ENCODE data around the gene PEX7.
A peak's percentile ranks its signal among the peaks of the same experiment; 100 is the strongest.
"Not testable (repeated sequence)": the region's sequence is repeated elsewhere in the genome, so short reads cannot be mapped to it uniquely, and the experiment has no call there.

Gene PEX7

DNA sequence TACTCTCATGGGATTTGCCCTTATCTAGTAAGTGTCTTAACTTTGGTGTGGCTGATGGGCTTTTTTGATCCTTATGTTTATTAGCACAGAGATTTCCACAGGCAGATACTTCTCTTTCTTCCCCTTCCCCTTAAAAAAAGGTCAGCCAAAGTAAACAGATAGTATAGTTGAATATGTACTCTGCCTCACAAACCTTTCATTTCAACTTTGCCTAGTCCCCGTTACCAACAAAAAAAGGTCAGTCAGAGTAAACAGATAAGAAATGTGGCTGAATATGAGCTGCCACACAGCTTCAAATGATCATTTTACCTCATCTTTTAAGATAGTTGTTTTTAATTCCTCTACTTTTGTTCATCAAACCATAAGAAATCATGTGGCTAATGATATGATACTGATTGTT is 65.6 kb downstream of the PEX7 start:
- peaks cover 5% of the 10 kb centered on the region for H3K4me1 Mint-ChIP-seq
- no peaks in the 10 kb centered on the region for H3K9me3 Mint-ChIP-seq
- no peak overlapping the region for H3K4me3 Mint-ChIP-seq
- ATAC-seq (ENCODE audit: low read depth) = no peak
- H3K27me3 Mint-ChIP-seq = no peaks in the 10 kb centered on the region
- peaks cover 13% of the 10 kb centered on the region for H3K36me3 Mint-ChIP-seq
- DNase-seq (ENCODE audit: low spot score in 2 of 2) = no peak
- peak overlapping the region; percentile 8 for H3K27ac Mint-ChIP-seq

GRCh38 chr6:136889271-136890193 is 67.1 kb downstream of the PEX7 start:
- peaks cover 5% of the 10 kb centered on the region for H3K4me1 Mint-ChIP-seq
- H3K9me3 Mint-ChIP-seq = no peaks in the 10 kb centered on the region
- no peak for DNase-seq (ENCODE audit: low spot score in 2 of 2)
- H3K27me3 Mint-ChIP-seq = no peaks in the 10 kb centered on the region
- no peak overlapping the region for H3K4me3 Mint-ChIP-seq
- H3K27ac Mint-ChIP-seq = no peak overlapping the region
- peaks cover 12% of the 10 kb centered on the region for H3K36me3 Mint-ChIP-seq
- no peak for ATAC-seq (ENCODE audit: low read depth)

- no peak for ATAC-seq (ENCODE audit: low read depth)
Observed at GRCh38 chr6:136890194-136890839, 67.9 kb downstream of the PEX7 start.

DNA sequence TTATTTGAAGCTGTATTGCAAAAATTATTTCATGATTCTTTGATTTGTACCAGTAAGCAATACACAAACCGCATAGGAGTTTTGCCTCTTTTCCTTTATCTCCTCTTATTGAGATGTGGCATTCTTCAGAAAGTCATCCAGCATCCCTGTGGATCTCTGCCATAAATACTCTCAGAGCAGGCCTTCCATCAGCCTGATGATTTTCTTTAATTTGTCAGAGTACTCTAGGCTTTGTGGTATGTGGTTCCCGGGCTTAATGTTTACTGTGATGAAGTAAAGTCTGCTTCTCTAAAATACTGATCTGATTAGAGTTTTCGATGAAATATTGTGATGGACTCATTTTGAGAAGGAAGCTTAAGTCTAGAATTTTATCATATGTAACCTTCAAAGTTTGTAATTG is 68.6 kb downstream of the PEX7 start:
- peaks cover 4% of the 10 kb centered on the region for H3K4me1 Mint-ChIP-seq
- H3K27me3 Mint-ChIP-seq = no peaks in the 10 kb centered on the region
- no peaks in the 10 kb centered on the region for H3K9me3 Mint-ChIP-seq
- peaks cover 9% of the 10 kb centered on the region for H3K36me3 Mint-ChIP-seq
- no peak overlapping the region for H3K4me3 Mint-ChIP-seq
- DNase-seq (ENCODE audit: low spot score in 2 of 2) = no peak
- ATAC-seq (ENCODE audit: low read depth) = no peak
- no peak overlapping the region for H3K27ac Mint-ChIP-seq

More at GRCh38 chr6:136890194-136890839, 67.9 kb downstream of the PEX7 start:
- DNase-seq (ENCODE audit: low spot score in 2 of 2) = no peak
- Mint-ChIP-seq H3K9me3 (no peaks in the 10 kb centered on the region), H3K4me3 (no peak overlapping the region), H3K27me3 (no peaks in the 10 kb centered on the region), H3K27ac (no peak overlapping the region), H3K36me3 (peaks cover 12% of the 10 kb centered on the region), H3K4me1 (peaks cover 5% of the 10 kb centered on the region)

DNA sequence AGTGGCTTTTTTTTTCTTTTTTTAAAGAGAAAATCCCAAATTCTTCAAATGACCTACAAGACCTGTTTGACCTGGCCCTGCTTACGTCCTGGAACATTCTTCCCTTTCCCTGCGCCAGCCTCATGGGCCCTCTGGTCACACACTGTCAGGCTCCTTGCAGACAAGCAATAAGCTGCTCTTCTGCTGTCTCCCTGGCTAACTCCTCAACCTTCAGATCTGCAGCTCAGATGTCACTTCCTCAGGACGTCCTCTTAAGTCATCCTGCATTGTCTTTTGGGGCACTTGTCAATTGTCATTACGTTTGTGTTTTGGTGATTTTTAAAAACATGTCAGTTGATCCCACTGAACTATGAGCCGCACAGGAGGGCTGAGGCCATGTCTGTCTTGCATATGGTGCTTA is 70.8 kb downstream of the PEX7 start:
- Mint-ChIP-seq H3K4me3 (no peak overlapping the region), H3K27ac (no peak overlapping the region), H3K36me3 (peaks cover 12% of the 10 kb centered on the region), H3K27me3 (no peaks in the 10 kb centered on the region), H3K4me1 (peaks cover 3% of the 10 kb centered on the region), H3K9me3 (no peaks in the 10 kb centered on the region)
- DNase-seq (ENCODE audit: low spot score in 2 of 2) = no peak
- no peak for ATAC-seq (ENCODE audit: low read depth)

DNA sequence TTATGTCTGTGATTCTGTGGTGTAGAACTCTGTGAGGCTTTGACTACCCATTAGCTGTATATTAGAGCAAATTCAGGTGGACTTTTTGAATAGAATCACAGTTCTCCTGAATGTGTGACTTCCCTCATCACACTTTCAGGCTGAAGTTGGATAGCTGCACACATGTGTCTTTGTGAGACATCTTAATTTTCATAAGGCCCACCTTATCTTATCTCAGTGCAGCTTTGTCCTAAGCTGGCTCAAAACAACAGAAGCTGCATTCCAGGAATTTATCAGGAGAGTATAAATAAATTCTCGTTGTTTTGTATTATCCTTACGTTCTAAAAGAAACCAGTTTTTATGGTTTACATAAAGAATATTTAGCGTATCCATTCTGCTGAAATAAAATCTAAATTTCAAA is 73.5 kb downstream of the PEX7 start:
- Mint-ChIP-seq H3K36me3 (peaks cover 22% of the 10 kb centered on the region), H3K4me1 (no peaks in the 10 kb centered on the region), H3K27me3 (no peaks in the 10 kb centered on the region), H3K27ac (no peak overlapping the region), H3K9me3 (no peaks in the 10 kb centered on the region), H3K4me3 (no peak overlapping the region)
- no peak for DNase-seq (ENCODE audit: low spot score in 2 of 2)
- ATAC-seq (ENCODE audit: low read depth) = no peak

- Mint-ChIP-seq H3K9me3 (no peaks in the 10 kb centered on the region), H3K27me3 (no peaks in the 10 kb centered on the region), H3K27ac (no peak overlapping the region), H3K36me3 (peaks cover 26% of the 10 kb centered on the region), H3K4me1 (no peaks in the 10 kb centered on the region), H3K4me3 (no peak overlapping the region)
- no peak for DNase-seq (ENCODE audit: low spot score in 2 of 2)
- no peak for ATAC-seq (ENCODE audit: low read depth)
Observed at GRCh38 chr6:136897071-136897470, 74.7 kb downstream of the PEX7 start.

GRCh38 chr6:136901212-136901784 is 78.9 kb downstream of the PEX7 start:
- DNase-seq (ENCODE audit: low spot score in 2 of 2) (no peak), ATAC-seq (ENCODE audit: low read depth) (no peak)
- Mint-ChIP-seq H3K27ac (no peak overlapping the region), H3K4me1 (no peaks in the 10 kb centered on the region), H3K9me3 (no peaks in the 10 kb centered on the region), H3K27me3 (no peaks in the 10 kb centered on the region), H3K4me3 (no peak overlapping the region), H3K36me3 (peaks cover 27% of the 10 kb centered on the region)

- H3K27ac Mint-ChIP-seq; H3K9me3 Mint-ChIP-seq; H3K4me3 Mint-ChIP-seq; H3K4me1 Mint-ChIP-seq; DNase-seq (ENCODE audit: low spot score in 2 of 2); ATAC-seq (ENCODE audit: low read depth); H3K27me3 Mint-ChIP-seq: not testable (repeated sequence)
- peaks cover 28% of the 10 kb centered on the region for H3K36me3 Mint-ChIP-seq
Observed at GRCh38 chr6:136904477-136904876, 82.1 kb downstream of the PEX7 start.

- H3K27me3 Mint-ChIP-seq = peaks cover 5% of the 10 kb centered on the region
- no peaks in the 10 kb centered on the region for H3K9me3 Mint-ChIP-seq
- no peaks in the 10 kb centered on the region for H3K4me1 Mint-ChIP-seq
- ATAC-seq (ENCODE audit: low read depth) = no peak
- no peak for DNase-seq (ENCODE audit: low spot score in 2 of 2)
- no peak overlapping the region for H3K27ac Mint-ChIP-seq
- no peak overlapping the region for H3K4me3 Mint-ChIP-seq
- peaks cover 34% of the 10 kb centered on the region for H3K36me3 Mint-ChIP-seq
Observed at GRCh38 chr6:136914947-136915346, 92.6 kb downstream of the PEX7 start.

GRCh38 chr6:136918706-136919105 is 96.3 kb downstream of the PEX7 start:
- Mint-ChIP-seq H3K27me3 (peaks cover 15% of the 10 kb centered on the region), H3K4me1 (peaks cover 18% of the 10 kb centered on the region), H3K36me3 (peaks cover 15% of the 10 kb centered on the region), H3K4me3 (no peak overlapping the region), H3K9me3 (no peaks in the 10 kb centered on the region), H3K27ac (no peak overlapping the region)
- DNase-seq (ENCODE audit: low spot score in 2 of 2) (no peak), ATAC-seq (ENCODE audit: low read depth) (no peak)

DNA sequence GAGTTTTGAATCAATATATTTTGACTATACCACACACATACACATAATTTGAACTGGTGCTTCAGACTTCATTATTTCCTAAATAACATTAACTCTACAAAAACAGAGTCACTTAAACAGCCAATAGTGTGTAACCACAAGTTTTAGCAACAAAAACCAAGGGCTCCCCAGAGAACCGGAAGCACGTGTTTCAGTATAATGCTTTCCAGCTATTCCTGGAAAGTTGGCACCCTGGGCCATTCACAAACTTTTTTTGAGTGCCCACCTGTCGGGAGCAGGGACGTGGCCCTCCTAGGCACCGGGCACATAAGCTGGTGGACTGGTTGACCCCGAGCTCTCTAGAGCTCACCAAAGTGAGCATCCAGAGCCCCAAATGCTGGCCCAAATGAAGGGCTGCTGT is 97.8 kb downstream of the PEX7 start:
- Mint-ChIP-seq H3K4me3 (peak overlapping the region; percentile 85), H3K36me3 (peaks cover 13% of the 10 kb centered on the region), H3K4me1 (peaks cover 20% of the 10 kb centered on the region), H3K27ac (no peak overlapping the region), H3K9me3 (no peaks in the 10 kb centered on the region), H3K27me3 (peaks cover 23% of the 10 kb centered on the region)
- DNase-seq (ENCODE audit: low spot score in 2 of 2) = no peak
- no peak for ATAC-seq (ENCODE audit: low read depth)

DNA sequence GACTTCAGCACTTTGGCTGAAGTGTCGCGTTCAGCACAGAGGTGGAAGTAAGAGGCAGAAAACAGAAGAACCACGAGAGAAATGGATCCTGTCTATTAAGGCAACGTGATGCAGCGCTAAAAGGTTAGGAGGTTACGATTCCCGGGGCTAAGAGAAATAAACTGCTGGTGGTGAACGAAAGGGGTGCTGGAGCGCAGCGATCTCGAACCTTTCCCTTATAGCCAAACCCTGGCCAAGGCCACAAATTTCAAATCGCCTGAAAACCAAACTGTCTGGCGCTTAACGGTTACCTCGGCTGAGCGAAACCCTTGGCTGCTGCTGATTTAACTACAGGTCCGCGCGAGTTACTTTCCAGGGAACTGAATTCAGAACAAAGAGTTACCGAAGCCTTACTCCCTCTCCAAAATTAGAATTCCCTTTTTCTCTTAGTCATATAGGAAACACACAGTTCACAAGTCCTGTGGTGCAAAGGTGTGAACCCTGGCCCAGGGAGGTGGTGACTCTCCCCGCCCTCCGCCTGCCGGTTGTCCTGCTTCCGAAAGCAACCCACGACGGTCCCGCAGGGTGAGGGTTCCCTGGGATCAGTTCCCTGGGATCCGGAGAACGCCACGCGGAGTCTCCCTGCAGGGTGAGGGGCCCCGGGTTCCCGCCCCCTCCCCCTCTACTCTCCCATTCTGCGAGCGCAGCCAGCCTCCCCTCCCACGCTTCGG is 98.4 kb downstream of the PEX7 start:
- ATAC-seq (ENCODE audit: low read depth) (peak; percentile 33), DNase-seq (ENCODE audit: low spot score in 2 of 2) (peak in 1 of 2 donors; percentile 23)
- Mint-ChIP-seq H3K9me3 (no peaks in the 10 kb centered on the region), H3K4me3 (peak overlapping the region; percentile 85), H3K27ac (no peak overlapping the region), H3K36me3 (peaks cover 8% of the 10 kb centered on the region), H3K4me1 (peaks cover 20% of the 10 kb centered on the region), H3K27me3 (peaks cover 23% of the 10 kb centered on the region)

Data from memory B cell (primary cell).